HG02798 (cell line): ENCODE results near the gene CEMIP.

Experiments
- ATAC-seq: cut with Tn5 transposase; IDR thresholded peaks from one replicate; pipeline ENCODE4 v1.9.1; 2021; ENCODE audit warnings: mild to moderate bottlenecking; ENCODE audit not compliant: unreplicated experiment, poor library complexity

Gene CEMIP

GRCh38 chr15:80839764-80840130, 60.6 kb downstream of the CEMIP start:
- ATAC-seq: no peak

GRCh38 chr15:80840182-80841130, 61.3 kb downstream of the CEMIP start:
- no peak for ATAC-seq

GRCh38 chr15:80841541-80841940, 62.4 kb downstream of the CEMIP start:
- ATAC-seq: no peak

GRCh38 chr15:80844011-80844732, 65.0 kb downstream of the CEMIP start:
- no peak for ATAC-seq

GRCh38 chr15:80846031-80846815, 67.1 kb downstream of the CEMIP start:
- no peak for ATAC-seq

DNA sequence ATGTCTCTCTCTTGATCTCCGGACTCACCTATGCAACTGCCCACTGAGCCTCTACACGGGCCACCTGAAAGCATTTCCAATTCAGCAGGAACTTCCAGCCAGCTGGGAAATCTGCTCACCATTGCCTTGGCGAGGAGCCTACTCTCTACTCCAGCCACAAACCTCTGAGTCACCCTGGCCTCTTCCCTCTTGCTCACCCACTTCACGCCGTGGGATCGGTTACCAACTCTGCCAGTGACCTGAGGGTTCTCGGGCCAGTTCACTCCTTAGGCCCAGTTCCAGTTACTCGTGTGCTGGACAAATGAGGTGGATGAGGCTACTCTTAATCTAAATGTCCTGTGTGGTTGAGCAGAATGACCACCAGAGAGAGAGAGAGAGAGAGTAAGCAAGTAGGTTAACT, 70.1 kb downstream of the CEMIP start:
- ATAC-seq: no peak

- no peak for ATAC-seq
Observed at GRCh38 chr15:80850941-80851451, 71.8 kb downstream of the CEMIP start.

DNA sequence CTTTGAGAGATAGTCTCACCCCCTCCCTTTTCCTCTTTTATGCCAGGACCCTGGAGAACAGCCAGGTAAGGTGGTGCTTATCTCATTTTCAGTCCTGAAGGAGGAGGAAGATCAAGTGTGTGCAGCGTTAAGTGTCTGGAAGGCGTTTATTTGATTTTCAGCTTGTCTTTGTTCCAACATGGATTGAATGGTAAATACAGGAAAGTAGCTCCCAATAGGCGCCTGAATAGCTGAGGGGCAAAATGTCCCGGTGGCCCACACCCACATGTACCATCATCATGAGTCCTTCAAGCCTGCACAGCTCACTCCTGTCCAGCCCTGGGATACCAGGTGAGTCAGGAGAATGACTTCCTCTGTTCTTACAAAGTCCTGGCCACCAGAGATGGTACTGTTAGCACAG, 73.5 kb downstream of the CEMIP start:
- ATAC-seq: no peak

GRCh38 chr15:80854104-80854503, 74.9 kb downstream of the CEMIP start:
- ATAC-seq: no peak

DNA sequence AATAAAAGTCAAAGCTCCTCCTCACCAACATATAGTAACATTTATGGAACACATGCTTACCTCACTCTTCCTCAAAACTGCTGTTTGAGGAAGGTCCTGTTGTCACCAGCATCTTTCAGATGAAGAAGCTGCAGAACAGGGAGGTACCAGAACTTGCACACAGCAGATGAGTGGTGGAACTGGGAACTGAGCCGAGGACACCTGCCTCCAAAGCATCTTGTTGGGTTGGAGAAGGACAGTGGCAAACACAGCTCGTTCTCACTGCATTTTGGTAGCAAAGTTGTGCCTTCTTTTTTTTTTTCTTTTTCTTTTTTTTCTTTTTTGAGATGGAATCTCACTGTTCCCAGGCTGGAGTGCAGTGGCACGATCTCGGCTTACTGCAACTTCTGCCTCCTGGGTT, 76.0 kb downstream of the CEMIP start:
- no peak for ATAC-seq

DNA sequence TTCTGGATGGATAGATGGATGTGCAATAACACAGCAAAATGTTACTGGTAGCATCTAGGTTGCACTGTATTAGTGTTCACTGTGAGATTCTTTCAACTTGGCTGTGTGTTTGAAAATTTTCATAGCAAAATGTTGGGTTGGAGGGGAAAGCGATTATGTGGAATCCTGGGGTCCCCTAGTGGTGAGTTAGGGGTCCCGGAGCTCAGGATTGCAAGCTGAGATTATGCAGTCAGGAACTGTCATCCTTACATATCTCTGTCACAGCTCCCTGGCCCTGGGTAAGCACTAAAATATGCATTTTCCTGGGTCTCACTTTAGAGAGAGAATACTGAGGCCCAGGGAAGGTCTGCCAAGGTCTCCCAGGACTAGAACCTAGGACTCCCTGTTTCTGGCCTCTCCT, 77.2 kb downstream of the CEMIP start:
- ATAC-seq: no peak

DNA sequence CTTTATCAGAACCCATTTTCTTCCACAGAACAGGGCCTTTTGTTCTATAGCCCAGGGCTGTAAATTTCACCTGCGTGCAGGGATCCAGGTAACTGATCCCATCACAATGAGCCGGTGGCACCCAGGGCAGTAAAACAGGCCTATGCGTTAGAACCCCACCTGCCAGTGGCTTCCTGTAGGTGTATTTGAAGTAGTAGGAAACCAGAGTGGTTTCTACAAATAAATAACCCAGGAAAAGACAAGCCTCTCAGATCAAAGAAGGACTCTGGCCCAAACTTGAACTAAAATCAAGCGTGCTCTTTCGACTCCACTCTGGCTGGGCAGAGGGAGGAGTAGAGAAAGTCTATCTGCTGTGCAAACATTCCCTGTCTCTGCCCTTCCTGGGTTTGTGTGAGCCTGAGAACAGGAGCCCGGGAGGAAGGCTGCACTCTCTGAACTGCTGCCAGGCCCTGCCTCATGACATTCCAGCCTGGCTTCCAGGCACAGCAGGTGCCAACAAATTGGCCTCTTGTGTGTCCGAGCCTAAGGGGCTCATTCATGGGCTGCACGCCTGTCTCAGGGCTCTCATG, 77.7 kb downstream of the CEMIP start:
- no peak for ATAC-seq

GRCh38 chr15:80861731-80862170, 82.6 kb downstream of the CEMIP start:
- ATAC-seq: no peak

- no peak for ATAC-seq
Observed at GRCh38 chr15:80864666-80865065, 85.5 kb downstream of the CEMIP start.

DNA sequence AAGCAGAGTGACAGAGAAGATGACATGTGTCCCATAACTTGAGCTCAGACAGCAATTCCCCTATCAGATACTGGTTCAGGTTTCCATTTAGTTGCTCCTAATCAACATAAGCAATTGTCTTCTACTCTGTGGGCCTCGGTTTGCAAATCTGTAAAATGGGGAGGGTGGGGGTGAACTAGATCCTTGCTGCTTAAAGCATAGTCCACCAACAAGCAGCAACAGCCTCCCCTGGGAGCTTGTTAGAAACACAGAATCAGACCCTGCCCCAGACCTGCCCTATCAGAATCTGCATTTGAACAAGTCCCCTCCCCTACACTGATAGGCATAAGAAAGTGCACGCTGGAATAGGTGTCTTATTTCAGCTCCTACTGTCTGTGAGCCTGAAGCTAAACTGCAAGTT, 87.8 kb downstream of the CEMIP start:
- ATAC-seq: no peak

DNA sequence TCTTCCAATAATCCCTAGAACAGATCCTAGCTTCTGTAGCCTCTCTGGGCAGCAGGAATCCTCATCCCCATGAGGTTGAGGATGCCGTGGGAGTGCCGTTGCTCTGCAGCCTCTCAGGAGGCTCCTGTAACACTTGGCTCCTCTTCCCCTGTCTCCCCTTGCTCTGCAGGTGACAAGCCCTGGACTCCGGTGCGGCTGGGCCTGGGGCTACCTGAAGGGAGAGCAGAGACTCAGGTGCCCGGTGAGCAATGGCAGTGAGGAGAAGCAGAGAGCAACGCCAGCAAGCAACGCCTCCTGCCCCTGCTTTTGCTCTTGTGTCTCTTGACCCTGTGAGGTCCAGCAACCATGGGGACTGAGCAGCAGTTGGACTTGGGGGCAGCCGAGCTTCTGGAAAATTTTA, 91.2 kb downstream of the CEMIP start:
- no peak for ATAC-seq

DNA sequence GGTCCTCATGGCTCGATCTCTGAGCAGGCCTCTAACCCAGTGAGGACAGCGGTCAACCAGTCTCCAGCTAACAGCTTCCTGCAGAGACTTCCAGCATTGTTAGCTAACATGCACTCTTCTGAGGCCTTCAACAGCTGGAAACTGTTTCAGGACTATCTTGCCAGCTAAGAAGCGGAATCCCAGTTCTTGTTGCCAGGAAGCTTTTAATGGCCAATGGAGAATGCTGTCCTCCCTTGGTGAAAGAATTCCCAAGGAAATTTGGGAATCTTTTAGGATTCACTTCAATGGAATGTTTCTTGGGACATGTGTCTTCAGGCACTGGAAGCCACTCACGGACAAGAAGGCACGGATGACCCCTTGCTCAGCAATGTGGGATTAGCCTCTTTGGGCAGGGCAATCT, 91.7 kb downstream of the CEMIP start:
- ATAC-seq: no peak

GRCh38 chr15:80871858-80872257, 92.7 kb downstream of the CEMIP start:
- ATAC-seq: no peak

GRCh38 chr15:80873366-80873952, 94.3 kb downstream of the CEMIP start:
- ATAC-seq: no peak
